GM19238 (cell line): ENCODE measurements around the gene CNGA1.
A peak's percentile ranks its signal among the peaks of the same experiment; 100 is the strongest.

Experiments
- DNase-seq: peaks from one replicate; pipeline ENCODE4 v3.0.0; 2011; ENCODE audit warnings: low spot score; ENCODE audit not compliant: insufficient read length

CNGA1 gene

DNA sequence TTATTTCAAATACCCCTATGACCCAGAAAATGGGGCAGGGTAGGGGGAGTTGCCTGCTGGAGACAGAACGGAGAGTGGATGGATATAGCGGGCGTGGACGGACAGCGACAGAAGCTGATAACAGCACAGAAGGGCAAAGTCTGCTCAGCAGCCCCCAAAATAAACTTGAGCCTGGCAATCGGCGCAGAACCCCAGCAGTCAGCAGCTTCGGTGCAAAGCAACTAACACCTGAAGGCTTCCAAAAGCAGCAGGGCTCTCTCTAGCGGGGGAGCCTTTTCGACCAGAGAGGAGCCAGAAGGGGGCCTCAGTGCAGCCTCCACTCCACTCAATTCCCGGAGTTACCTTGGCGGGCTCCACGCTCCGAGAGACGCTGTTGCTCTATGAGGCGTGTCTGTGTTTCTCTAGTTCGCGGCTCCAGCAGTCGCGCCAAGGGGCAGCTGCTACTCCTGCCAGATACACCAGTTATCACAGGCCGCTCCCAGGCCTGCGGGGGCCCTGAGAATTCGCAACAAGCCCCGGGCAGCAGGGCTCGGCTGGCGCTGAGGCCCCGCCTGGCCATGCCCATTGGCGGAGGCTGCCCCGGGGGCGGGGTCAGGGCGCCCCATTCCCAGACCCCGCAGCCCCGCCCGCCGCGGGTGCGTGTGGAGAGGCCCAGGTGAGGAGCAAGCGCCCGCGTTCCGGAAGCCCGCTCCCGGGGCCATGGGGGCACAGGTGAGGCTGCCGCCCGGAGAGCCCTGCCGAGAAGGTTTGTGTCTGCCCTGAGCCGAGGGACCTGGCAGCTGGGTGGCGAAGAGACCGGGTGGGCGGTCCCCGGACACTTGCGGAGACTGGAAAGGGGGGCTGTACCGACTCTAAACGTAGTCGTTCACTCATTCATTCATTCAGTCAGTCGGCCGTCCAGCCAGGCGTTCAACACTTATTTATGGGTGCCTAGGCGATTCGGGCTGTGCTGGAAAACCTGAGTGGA, at the start of gene CNGA1, which contains the start of gene NIPAL1:
CNGA1 (minus strand) TSS at position 541 of the 967 bp plus-strand sequence. CDS start 63,992 bp downstream, outside the sequence.
NIPAL1 (plus strand) TSS at position 632 of the 967 bp plus-strand sequence; CDS start at position 700, 68 bp downstream.
- peak; percentile 50 for DNase-seq

DNA sequence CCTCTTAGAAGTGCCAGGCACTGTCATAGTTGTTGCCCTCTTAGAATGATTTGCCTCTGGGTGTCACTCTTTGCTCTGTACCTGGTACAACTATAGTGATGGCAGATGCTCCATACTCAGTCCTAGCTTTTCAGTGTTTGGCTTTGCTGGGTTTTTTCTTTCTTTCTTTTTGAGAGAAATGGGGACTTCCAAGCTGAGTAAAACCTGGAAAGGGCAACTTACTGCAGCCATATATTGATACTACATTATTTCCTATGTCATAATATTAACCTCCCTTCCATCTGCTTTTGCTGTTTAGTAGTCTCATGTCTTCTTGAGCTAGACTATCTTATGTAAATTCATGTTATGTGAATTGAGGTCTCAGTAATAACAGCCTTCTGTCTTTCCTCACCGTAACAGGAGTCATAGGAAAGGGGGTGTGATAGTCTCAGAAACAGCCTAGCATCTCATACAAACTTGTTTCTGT, 49.1 kb upstream of the CNGA1 start:
- DNase-seq: no peak

DNA sequence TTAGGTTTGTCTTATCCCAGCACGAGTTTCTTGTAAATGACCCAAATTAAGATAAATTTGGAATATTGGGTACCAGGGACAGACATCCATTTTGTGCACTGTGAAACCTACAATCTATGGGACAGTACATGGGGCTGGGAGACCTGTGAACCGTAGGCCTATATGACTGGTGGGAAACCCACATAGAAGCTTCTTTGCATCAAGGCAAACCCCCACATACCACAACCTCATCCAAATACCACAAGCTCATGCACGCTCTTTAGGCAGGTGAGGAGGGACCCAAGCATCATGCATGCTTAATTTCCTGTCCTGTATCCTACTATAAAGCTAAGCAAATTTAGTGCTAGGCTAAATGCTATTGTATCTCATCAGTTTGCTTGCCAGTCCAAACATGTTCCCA, 47.9 kb upstream of the CNGA1 start:
- no peak for DNase-seq

DNA sequence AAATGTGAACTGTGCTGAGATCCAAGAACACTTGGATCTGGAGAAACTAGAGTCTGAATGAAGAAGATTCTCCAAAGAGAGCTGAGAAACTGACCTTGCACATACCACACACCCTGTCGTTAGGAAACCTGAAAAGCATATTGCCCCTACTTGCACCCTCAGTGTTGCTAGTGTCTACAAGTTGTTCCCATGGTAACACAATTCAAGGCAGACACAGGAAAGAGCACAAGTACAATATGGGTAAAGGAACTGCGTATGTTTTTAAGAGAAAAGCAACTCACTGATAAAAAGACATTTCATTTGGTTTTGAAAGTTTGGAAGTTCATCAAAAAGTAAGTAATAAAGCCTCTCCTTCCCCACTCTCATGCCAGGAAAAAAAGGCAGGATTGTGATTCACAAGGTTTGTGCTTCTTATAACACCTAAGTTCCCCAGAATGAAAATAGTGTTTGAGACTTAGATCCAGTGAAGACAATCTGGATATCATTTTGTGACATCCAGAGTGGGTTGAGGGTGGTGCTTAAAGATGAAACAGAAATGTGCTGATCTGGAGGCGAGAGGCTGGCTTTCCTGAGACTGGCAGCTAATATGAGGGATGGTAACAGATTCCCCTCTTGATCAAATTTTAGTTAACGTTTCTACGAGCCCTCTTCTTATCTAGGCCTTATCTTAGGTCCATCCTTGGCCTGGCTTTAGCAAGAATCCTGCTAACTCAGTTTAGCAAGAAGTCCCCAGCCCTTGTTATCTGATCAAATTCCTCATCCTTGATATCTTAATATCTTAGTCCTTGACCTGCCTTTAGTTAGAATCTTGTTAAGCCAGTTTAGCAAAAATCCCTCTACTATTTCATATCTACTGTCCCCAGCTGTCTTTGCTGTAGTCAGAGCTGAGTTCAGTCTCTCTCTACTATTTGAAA, 42.4 kb upstream of the CNGA1 start:
- DNase-seq: no peak

DNA sequence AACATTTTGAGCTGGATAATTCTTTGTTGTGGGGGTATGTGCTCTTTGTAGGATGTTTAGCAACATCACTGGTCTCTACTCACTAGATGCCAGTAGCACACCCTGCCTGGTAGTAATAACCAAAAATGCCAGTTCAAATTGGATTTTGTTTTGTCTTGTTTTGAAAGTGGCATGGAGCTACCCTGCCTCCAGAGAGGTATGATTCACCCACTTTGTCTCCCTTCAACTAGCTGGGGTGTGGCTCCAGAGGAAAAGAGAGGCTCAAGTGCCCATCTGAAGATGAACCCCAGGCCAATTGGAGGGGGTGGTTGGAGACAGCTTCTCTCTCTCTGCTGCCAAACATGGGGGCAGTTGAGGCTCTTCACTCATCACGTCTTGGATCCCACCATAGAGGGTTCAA, 34.6 kb upstream of the CNGA1 start:
- DNase-seq: no peak

DNA sequence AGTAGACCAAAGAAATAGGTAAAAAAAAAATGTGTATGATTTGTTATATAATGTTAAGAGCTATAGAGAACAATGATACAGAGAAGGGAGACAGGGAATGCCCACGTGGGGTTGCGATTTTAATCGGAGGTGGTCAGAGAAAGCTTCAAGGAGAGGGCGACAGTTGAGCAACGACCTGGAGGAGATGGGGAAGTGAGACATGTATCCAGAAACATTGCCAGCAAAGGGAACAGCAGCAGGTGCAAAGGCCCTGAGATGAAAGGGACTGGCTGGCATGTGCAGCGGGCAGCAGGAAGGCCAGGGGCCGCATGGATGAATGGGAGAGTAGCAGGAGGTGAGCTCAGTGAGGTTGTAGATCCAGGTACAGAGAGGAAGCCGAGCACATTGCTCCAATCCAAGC, 33.0 kb upstream of the CNGA1 start:
- no peak for DNase-seq

DNA sequence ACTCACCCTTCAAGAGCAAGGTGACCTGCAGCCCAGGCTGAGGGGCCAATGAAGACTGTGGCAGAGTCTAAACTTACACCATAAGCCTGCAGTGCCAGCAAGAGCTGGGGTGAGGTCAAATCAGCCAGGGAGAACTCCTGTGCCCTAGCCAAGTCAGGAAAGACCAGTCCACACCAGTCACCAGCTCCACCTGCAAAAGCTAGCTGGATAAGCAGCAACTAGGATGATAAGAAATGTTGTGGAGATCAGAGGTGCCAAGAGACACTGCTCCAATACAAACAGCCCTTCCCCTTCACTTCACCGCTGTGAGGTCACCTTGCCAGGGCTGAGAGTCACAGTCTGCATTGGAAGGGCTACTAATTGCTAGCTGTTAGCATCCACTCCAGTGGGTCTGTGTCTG, 31.4 kb upstream of the CNGA1 start:
- DNase-seq: no peak

DNA sequence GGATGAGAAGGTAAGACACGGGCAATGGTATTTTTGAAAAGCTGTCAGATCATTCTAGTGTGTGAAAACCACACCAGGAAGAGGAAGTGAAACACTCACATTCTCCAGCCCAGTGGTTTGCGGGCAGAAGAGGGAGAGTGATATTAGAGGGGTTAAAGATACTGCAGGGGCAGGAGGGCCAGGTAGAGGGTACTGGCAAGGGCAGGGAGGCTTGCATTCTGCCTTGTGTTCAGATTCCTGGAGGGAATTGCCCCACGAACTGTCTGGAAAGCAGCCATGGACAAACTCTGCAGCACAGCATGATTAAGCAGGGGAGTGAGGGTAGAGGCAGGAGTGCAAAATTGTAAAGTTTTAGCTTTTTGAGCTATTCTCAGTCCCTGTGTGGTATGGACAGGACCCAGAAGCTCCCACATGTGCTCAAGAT, 31.0 kb upstream of the CNGA1 start:
- no peak for DNase-seq

DNA sequence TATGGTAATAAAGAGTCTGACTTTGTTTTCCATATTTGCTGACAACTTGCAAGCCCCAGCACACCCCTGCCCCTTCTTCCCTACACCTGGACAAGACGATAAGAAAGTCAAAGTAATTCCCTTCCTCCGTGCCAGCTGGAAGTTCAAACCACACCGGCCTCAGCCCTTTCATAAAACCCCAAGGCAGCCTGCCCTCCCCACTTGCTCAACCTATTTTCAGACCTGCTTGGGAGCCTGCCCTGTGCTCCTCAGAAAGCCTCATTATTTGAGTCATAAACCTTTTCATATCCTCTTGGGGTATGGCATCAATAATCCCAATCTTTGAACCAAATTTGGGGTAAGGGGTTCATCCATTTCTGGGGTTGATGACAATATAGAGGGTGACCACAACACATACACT, 29.6 kb upstream of the CNGA1 start:
- DNase-seq: no peak

DNA sequence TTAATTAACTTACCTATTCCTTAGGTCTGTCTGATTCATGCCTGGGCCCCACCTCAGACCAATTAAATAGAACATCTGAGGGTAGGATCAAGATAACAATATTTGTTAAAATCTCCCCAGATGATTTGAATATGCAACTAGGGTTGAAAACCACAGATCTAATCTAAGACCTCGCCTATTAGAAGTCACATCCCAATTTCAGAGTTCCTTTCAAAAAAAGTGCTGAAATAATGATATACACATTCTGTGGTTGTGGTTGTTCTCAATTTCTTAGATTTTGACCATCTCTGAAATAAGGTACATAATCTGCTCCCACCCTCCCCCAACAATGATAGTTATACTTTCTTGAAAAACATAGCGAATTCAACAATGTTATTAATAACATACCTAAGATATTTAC, 27.8 kb upstream of the CNGA1 start:
- no peak for DNase-seq

DNA sequence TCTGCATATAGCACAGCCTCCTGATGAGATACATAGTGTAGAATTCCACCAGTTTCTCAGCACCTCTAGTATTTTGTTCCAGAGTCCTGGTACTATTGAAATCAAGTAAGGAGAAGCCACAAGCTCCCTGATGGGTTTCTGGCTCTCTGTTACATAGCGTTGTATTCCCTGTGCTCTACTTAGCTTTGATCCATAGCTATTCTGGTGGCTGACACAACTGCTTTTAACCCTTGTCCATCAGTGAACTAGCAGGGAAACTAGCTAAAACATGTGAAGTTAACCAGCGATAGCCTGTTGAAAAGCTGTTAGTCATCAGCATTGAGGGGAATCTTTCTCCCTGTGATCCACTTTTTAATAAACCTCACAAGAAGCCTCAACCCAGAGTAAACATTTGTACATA, 27.0 kb upstream of the CNGA1 start:
- DNase-seq: no peak

DNA sequence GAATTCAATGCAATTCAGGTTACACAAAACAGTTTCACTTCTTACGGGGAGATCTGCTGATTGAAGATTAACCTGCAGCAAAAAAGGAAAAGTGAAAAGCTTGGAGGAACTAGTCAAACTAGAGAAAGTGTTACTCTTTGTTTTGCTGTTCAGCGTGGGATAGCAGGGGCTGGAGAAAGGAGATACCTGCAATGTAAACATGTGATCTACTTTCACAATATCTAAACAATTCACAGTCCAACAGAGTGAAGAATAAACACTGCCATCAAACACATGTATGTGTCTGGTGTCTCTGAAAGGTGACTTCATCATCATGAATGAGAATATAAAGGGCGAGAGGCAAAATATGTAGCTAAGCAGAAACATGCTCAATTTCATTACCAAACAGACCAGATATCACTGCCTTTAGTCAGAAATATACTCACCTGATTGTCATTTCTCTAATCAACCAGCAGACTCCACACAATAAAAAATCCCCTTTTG, 26.5 kb upstream of the CNGA1 start:
- DNase-seq: no peak

DNA sequence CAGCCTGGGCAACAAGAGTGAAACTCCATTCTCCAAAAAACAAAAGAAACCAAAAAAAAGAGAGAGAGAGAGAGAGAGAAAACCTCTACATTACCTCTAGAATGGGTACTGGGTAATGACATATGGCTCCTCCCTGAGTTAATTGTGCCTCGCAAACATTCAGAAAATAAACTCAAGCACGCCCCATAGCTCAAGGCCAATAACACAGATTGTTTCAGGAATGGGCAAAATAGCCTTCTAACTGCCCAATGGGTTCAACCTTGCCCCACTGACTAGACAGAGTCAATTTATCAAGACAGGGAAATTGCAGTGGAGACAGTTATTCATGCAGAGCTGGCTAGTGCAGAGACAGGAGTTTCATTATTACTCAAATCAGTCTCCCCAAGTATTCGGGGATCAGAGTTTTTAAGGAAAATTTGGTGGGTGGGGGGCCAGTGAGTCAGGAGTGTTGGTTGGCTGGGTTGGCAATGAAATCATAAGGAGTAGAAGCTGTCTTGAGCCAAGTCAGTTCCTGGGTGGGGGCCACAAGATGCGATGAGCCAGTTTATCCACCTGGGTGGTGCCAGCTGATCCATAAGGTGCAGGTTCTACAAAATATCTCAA, 25.2 kb upstream of the CNGA1 start:
- no peak for DNase-seq

DNA sequence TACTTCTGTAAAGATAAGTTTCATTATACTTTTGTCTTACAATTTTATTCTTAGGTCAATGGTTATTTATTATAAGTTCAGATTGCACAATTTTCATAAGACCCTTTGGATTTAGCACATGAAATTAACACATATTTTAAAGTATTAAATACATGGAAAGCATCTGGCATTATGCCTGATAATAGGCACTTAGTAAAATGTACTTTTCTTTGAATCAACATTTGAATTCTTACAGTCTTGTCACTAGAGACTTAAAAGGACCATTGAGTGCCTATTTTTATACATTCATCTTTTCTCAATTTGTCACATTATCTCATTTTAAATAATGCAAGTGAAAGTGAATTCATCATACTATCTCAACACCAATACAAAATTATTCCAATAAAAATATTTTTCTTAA, 23.1 kb upstream of the CNGA1 start:
- DNase-seq: no peak

DNA sequence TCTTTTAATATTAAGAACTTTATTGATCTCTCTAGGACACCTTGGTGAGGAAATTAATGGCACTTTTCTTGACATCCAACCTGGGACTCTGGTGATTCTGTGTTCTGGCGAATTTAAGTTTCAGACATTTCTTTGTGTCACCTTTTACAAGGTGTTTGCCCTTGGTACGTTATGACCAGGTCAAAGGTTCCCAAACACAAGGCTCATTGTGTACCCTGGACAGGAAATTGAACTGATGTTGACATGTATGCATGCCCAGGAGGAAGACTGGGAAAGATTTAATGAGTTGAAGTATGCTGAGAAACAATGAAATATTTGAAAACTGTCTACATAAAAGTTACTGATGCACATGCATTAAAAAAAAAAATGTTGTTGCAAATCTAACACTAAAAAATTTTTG, 22.2 kb upstream of the CNGA1 start:
- DNase-seq: no peak

DNA sequence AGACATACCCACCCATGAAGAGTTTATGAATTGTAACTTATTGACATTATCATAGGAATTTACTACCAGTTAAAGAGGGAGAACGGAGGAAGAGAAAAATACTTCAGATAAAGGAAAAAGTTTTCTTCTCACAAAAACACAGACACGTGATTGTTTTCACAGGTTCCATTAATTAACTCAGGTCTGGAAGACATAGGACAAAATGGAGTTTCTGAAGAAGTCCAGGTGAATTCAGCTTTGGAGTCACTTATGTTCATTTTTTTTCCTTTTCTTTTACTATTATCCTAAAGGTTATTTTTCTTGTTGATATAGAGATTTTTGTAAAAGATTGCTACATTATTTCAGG, 20.6 kb upstream of the CNGA1 start:
- no peak for DNase-seq

DNA sequence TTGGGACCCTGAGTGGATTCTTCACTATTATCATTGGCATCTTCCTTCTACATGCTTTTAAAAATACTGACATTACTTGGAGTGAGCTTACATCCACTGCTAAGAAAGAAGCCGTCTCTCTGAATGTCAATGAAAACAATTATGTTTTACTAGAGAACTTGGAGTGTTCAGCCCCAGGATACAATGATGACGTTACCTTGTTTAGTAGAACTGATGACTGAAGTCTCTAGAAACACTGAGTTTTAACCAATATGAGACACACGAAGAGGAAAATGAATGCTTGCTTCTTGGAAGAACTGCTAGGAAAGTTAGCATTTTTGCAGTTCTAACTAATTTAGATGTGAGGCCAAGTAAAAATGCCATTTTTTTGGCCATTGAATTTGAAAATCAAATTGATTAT, 19.5 kb upstream of the CNGA1 start:
- DNase-seq: no peak

DNA sequence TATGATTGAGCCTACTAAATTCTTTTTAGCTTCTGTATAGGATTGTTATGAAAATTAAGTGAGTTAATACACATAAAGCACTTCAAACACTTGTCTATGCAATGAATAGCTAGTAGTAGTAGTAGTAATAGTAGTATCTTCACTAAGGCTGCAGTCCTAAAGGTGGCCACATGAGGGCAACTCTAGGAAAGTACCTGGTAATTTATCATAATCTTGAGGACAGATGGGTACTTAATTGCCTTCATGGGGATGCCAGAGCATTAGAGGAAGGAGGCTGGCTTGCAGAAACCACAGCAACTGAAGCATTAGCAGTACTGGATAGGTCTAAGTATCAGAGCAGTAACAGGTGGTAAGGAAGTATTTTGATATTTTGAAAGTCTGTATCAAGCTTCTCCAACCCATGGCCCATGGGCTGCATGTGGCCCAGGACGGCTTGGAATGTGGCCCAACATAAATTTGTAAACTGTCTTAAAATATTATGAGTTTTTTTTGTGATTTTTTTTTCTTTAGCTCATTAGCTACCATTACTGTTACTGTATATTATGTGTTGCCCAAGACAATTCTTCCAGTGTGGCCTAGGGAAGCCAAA, 17.4 kb upstream of the CNGA1 start:
- DNase-seq: no peak

DNA sequence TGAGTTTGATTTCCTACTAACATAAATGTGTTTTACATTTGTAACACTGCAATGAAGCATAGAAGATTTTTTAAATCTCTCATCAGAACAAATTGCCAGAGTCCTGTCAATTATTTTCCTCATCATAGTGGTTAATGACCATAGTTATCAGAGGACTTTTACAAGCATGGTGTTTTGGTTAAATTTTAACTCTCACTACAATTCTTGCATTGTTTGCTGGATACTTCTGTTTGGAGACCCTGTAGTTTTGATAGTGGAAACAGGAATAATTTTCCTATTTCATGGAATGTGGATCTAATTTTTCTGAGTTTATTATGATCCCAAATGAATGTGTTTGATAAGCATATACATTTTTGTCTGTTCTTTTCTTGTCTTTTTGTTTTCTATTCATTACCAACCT, 16.9 kb upstream of the CNGA1 start:
- no peak for DNase-seq

DNA sequence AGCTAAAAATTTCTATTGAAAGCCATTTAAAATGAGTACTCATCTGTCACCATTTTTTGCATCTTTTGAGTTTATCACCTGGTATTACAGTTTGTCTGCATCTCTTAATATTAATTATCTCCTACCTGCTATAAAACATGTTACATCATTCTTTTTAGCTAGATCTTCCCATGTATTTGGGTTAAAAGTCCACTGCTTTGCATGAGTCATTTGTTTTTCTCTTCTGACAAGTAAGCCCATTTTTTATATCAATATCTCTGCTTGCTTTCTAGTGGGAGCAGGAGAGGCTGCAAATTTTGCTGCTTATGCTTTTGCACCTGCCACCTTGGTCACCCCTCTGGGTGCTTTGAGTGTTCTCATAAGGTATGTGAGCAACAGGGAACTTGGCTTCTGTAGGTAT, 16.2 kb upstream of the CNGA1 start:
- no peak for DNase-seq
